ENCODE measurements around the gene LMBR1. TPM values are rescaled to one million over a fixed set of nuclear protein-coding genes. Genes with fewer than 3 reads are reported as not detected.

Gene LMBR1
- polyA plus RNA-seq, 1 experiment: 5.3 TPM

DNA sequence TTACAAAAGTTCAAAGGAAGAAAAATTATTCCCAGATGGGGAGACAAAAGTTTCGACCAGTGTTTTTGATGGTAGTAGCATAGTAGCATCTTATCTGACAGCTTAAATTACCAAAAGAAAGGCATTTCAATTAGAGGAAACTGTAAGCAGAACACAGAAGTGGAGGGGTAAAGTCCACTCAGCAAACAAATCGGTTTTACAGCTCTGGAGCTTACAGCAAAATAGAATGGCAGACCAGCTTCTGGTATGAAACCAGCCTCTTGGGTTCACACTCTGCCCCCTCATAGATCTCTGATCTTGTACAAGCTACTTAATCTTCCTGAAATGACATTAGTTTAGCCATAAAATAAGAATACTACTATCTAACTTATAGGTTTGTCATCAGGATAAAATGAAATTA lies 133.8 kb downstream of the LMBR1 start:
- Histone ChIP-seq H3K36me3 (ENCODE audit: control insufficient read depth, insufficient read depth, low read length) (no peaks in the 10 kb centered on the region), H3K4me3 (ENCODE audit: low read depth, low read length) (no peak overlapping the region), H3K27me3 (ENCODE audit: control insufficient read depth, insufficient read depth, low read length) (no peaks in the 10 kb centered on the region)
- DNase-seq (ENCODE audit: low read depth): no peak
- TF ChIP-seq, protein P1, sequence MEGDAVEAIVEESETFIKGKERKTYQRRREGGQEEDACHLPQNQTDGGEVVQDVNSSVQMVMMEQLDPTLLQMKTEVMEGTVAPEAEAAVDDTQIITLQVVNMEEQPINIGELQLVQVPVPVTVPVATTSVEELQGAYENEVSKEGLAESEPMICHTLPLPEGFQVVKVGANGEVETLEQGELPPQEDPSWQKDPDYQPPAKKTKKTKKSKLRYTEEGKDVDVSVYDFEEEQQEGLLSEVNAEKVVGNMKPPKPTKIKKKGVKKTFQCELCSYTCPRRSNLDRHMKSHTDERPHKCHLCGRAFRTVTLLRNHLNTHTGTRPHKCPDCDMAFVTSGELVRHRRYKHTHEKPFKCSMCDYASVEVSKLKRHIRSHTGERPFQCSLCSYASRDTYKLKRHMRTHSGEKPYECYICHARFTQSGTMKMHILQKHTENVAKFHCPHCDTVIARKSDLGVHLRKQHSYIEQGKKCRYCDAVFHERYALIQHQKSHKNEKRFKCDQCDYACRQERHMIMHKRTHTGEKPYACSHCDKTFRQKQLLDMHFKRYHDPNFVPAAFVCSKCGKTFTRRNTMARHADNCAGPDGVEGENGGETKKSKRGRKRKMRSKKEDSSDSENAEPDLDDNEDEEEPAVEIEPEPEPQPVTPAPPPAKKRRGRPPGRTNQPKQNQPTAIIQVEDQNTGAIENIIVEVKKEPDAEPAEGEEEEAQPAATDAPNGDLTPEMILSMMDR (IDR thresholded peaks at IDR 0.05; ENCODE audit: insufficient read depth, low read depth, low read length): no peak
- ChIA-PET POLR2A (no interaction called here), CTCF (interaction anchor here (0.6 to 0.9 kb wide), 2 partner anchors 42 to 961 kb away, joined by 3 read pairs; no protein-coding TSS in a partner anchor)

DNA sequence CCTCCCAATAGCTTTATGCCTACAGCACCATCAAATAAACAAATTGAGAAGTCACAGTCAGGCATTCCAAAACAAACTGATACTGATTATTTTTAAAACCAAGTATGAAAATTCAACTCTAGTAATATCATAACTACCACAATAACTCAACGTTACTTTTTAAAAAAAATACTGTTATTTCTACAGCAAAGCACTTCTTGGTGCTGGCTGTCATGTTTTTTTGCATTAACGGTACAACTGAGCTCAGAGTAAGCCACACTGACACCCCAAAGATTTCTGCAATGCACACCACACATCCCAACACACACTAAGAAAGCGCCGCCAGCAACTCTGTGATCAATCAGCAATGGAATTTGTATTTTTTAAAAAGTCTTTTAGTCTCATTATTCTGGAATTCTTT lies 138.8 kb downstream of the LMBR1 start:
- POLR2A ChIA-PET: no interaction called here
- DNase-seq (ENCODE audit: low read depth): no peak
- Histone ChIP-seq H3K4me3 (ENCODE audit: low read depth, low read length) (no peak overlapping the region), H3K36me3 (ENCODE audit: control insufficient read depth, insufficient read depth, low read length) (no peaks in the 10 kb centered on the region), H3K27me3 (ENCODE audit: control insufficient read depth, insufficient read depth, low read length) (no peaks in the 10 kb centered on the region)
- TF ChIP-seq, protein P1 (IDR thresholded peaks at IDR 0.05; ENCODE audit: insufficient read depth, low read depth, low read length): no peak
- CTCF ChIA-PET: no interaction called here

DNA sequence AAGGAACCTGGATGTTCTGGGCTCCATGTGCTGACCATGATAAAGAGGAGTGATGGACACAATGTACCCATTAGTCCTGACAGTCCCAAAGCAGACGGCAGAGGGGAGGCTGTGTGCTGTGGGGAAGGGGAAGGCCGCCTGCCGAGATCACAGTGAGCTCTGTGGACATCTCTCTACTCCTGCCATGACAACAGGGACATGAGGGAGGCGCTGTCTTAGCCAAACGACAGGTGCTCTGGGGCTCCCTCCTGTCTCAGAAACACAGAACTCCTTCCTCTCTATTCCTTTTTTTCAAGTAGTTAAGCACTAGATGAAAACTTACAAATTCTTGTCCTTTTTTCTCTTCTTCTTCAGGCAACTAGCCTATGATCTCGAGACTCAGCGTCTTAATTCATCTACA lies 139.4 kb downstream of the LMBR1 start:
- ChIA-PET CTCF (interaction anchor here (1.4 kb wide), 1 partner anchor 93 kb away, joined by 4 read pairs; no protein-coding TSS in a partner anchor), POLR2A (no interaction called here)
- H3K4me3 ChIP-seq (ENCODE audit: low read depth, low read length): no peak overlapping the region

DNA sequence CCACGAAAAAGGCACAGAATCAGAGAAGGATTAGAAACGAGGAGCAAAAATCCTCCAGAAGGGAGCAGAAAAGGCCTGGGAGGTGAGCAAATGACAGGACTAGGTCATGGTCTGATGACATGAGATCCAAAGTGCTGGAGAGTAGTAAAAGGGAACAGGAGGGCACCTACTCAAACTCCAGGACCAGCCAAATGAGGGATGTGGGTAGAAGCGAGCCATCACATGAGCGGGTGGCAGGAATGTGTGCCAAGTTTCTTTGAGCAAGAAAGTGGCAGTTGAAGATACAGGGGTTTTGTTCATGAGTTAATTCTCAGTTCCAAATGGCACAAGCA lies 139.8 kb downstream of the LMBR1 start:
- no peaks in the 10 kb centered on the region for H3K27me3 ChIP-seq (ENCODE audit: control insufficient read depth, insufficient read depth, low read length)
- CTCF ChIA-PET: interaction anchor here (1.4 kb wide), 1 partner anchor 93 kb away, joined by 4 read pairs; no protein-coding TSS in a partner anchor
- TF ChIP-seq, protein P1 (IDR thresholded peaks at IDR 0.05; ENCODE audit: insufficient read depth, low read depth, low read length): no peak
- no peak overlapping the region for H3K4me3 ChIP-seq (ENCODE audit: low read depth, low read length)
- no peaks in the 10 kb centered on the region for H3K36me3 ChIP-seq (ENCODE audit: control insufficient read depth, insufficient read depth, low read length)
- POLR2A ChIA-PET: no interaction called here
- DNase-seq (ENCODE audit: low read depth): no peak

More for the DNA sequence above, 139.4 kb downstream of the LMBR1 start:
- no peak for DNase-seq (ENCODE audit: low read depth)
- Histone ChIP-seq H3K27me3 (ENCODE audit: control insufficient read depth, insufficient read depth, low read length) (no peaks in the 10 kb centered on the region), H3K36me3 (ENCODE audit: control insufficient read depth, insufficient read depth, low read length) (no peaks in the 10 kb centered on the region)
- TF ChIP-seq, protein P1 (IDR thresholded peaks at IDR 0.05; ENCODE audit: insufficient read depth, low read depth, low read length): no peak

DNA sequence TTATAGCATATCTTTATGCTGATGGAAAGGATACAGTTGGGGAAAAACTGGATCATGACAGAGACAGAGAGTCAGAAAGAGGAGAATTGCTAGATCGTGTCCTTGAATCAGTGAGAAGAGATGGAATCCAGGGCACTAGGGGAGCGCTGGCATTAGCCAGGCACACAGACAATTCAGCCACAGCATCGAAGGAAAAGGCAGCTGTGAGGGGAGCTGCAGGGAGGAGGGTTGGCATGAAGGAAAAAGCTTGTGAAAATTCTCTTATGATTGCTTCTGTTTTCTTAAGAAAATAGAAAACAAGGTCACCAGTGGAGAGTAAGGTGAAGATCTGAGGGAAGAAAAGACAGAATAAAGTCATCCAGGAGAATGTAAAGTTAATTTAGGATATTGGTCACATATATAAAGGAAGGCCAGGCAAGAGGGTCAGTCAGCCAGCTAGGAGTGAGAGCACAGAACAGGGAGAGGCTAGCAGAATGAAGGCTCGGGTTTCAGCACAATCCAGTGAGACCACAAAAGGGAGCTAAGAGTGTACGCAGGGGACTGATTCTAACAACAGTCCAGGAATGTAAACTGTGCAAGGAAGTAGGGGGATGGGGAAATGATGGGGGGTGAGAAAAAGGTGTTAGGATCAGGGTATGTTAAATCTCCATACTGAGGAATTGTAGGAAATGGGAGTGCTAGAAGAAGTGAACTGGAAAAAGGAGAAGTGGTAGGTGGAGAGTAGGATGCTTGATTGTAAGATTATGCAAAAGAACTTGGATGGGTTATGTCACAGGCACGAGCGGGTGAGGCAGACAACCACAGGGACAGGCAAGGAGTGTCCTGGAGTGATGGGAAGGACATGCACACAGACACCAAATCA lies 140.4 kb downstream of the LMBR1 start:
- ChIA-PET POLR2A (no interaction called here), CTCF (interaction anchor here (0.6 to 1.4 kb wide), 4 partner anchors 11 to 171 kb away, joined by 3 to 4 read pairs (median 4); no protein-coding TSS in a partner anchor)
- no peak for DNase-seq (ENCODE audit: low read depth)
- Histone ChIP-seq H3K27me3 (ENCODE audit: control insufficient read depth, insufficient read depth, low read length) (no peaks in the 10 kb centered on the region), H3K36me3 (ENCODE audit: control insufficient read depth, insufficient read depth, low read length) (no peaks in the 10 kb centered on the region), H3K4me3 (ENCODE audit: low read depth, low read length) (no peak overlapping the region)
- TF ChIP-seq, protein P1 (IDR thresholded peaks at IDR 0.05; ENCODE audit: insufficient read depth, low read depth, low read length): no peak

Measured in BJ (cell line).